H9 (cell line): ENCODE results near the gene ANKRD11. TPM values are rescaled to one million over a fixed set of nuclear protein-coding genes. Genes with fewer than 3 reads are reported as not detected.
A peak's percentile ranks its signal among the peaks of the same experiment; 100 is the strongest.
"Not testable (repeated sequence)": the region's sequence is repeated elsewhere in the genome, so short reads cannot be mapped to it uniquely, and the experiment has no call there.

Source experiments
- DNase-seq: peaks from one replicate; pipeline ENCODE4 v3.0.0-alpha.2; 2017
- H2AFZ ChIP-seq: one replicate; pipeline ENCODE4 v1.6.1; 2013; ENCODE audit warnings: mild to moderate bottlenecking, low read length, control low read depth, moderate library complexity
- H2AK5ac ChIP-seq: 2 replicates; pipeline ENCODE4 v1.6.1; 2013; ENCODE audit warnings: low read length, control low read depth, mixed read lengths; ENCODE audit not compliant: insufficient read length
- H2BK120ac ChIP-seq: one replicate; pipeline ENCODE4 v1.6.1; 2013; ENCODE audit warnings: low read depth, mild to moderate bottlenecking, low read length, control low read depth, inconsistent platforms; ENCODE audit not compliant: poor library complexity, severe bottlenecking
- H2BK12ac ChIP-seq: 2 replicates; pipeline ENCODE4 v1.6.1; 2013; ENCODE audit warnings: low read length, control low read depth, mixed read lengths, low read depth; ENCODE audit not compliant: insufficient read length
- H2BK15ac ChIP-seq: 2 replicates; pipeline ENCODE4 v1.6.1; 2013; ENCODE audit warnings: low read depth, low read length, control low read depth
- H2BK20ac ChIP-seq: one replicate; pipeline ENCODE4 v1.6.1; 2013; ENCODE audit warnings: low read depth, mild to moderate bottlenecking, low read length, control low read depth, inconsistent platforms; ENCODE audit not compliant: poor library complexity, severe bottlenecking
- H2BK5ac ChIP-seq: 2 replicates; pipeline ENCODE4 v1.6.1; 2013; ENCODE audit warnings: low read length, control low read depth, mixed read lengths; ENCODE audit not compliant: insufficient read length
- H3K14ac ChIP-seq: 2 replicates; pipeline ENCODE4 v1.6.1; 2013; ENCODE audit warnings: low read length, control low read depth; ENCODE audit not compliant: insufficient read depth
- H3K18ac ChIP-seq: 2 replicates; pipeline ENCODE4 v1.6.1; 2013; ENCODE audit warnings: low read depth, mild to moderate bottlenecking, mixed read lengths, low read length, control low read depth; ENCODE audit not compliant: insufficient read length
- H3K23ac ChIP-seq: 2 replicates; pipeline ENCODE4 v1.6.1; 2013; ENCODE audit warnings: low read length, control low read depth, mixed read lengths, low read depth; ENCODE audit not compliant: insufficient read length
- H3K23me2 ChIP-seq: 2 replicates; pipeline ENCODE4 v1.6.1; 2013; ENCODE audit warnings: low read depth, mild to moderate bottlenecking, mixed read lengths, low read length, control low read depth; ENCODE audit not compliant: insufficient read length, poor library complexity, severe bottlenecking
- H3K27ac ChIP-seq: 2 replicates; pipeline ENCODE4 v1.5.1; 2013; ENCODE audit warnings: low read length, control low read depth, mixed read lengths, low read depth; ENCODE audit not compliant: insufficient read length
- H3K27me3 ChIP-seq: 2 replicates; pipeline ENCODE4 v1.6.1; 2013; ENCODE audit warnings: low read length, control low read depth, inconsistent platforms; ENCODE audit not compliant: insufficient read depth
- H3K4ac ChIP-seq: 2 replicates; pipeline ENCODE4 v1.6.1; 2013; ENCODE audit warnings: low read depth, mild to moderate bottlenecking, control low read depth, inconsistent platforms, low read length, moderate library complexity
- H3K4me1 ChIP-seq: 2 replicates; pipeline ENCODE4 v1.6.1; 2013; ENCODE audit warnings: low read length, control low read depth, inconsistent platforms; ENCODE audit not compliant: insufficient read depth
- H3K4me2 ChIP-seq: 2 replicates; pipeline ENCODE4 v1.6.1; 2013; ENCODE audit warnings: low read length, control low read depth, mixed read lengths; ENCODE audit not compliant: insufficient read length, insufficient read depth
- H3K56ac ChIP-seq: 2 replicates; pipeline ENCODE4 v1.6.1; 2013; ENCODE audit warnings: low read depth, mild to moderate bottlenecking, mixed read lengths, low read length, control low read depth; ENCODE audit not compliant: insufficient read length
- H3K79me1 ChIP-seq: 2 replicates; pipeline ENCODE4 v1.6.1; 2013; ENCODE audit warnings: low read depth, mild to moderate bottlenecking, moderate library complexity, low read length, control low read depth, inconsistent platforms; ENCODE audit not compliant: insufficient read depth, poor library complexity, severe bottlenecking
- H3K79me2 ChIP-seq: 2 replicates; pipeline ENCODE4 v1.6.1; 2013; ENCODE audit warnings: low read length, control low read depth, inconsistent platforms; ENCODE audit not compliant: insufficient read depth
- H3K9ac ChIP-seq: 2 replicates; pipeline ENCODE4 v1.6.1; 2013; ENCODE audit warnings: low read length, control low read depth, mixed read lengths; ENCODE audit not compliant: insufficient read length; ENCODE audit errors: extremely low read depth
- H3K9me3 ChIP-seq: one replicate; pipeline ENCODE4 v1.6.1; 2013; ENCODE audit warnings: low read depth, low read length, inconsistent platforms; ENCODE audit not compliant: control insufficient read depth
- H3T11ph ChIP-seq: one replicate; pipeline ENCODE4 v1.6.1; 2013; ENCODE audit warnings: mild to moderate bottlenecking, low read length, control low read depth, inconsistent platforms
- H4K20me1 ChIP-seq: one replicate; pipeline ENCODE4 v1.6.1; 2013; ENCODE audit not compliant: control insufficient read depth, insufficient read length, insufficient read depth
- H4K5ac ChIP-seq: 2 replicates; pipeline ENCODE4 v1.6.1; 2013; ENCODE audit warnings: low read depth, mild to moderate bottlenecking, mixed read lengths, low read length, control low read depth; ENCODE audit not compliant: insufficient read length
- H4K8ac ChIP-seq: replicated peaks from 2 replicates; pipeline ENCODE4 v1.6.1; 2013; ENCODE audit warnings: low read length, control low read depth, mixed read lengths, low read depth; ENCODE audit not compliant: insufficient read length
- H4K91ac ChIP-seq: 2 replicates; pipeline ENCODE4 v1.6.1; 2013; ENCODE audit warnings: low read depth, mild to moderate bottlenecking, moderate library complexity, mixed read lengths, low read length, control low read depth; ENCODE audit not compliant: insufficient read length
- H3K27ac Mint-ChIP-seq, 3 experiments: 2 replicates in 2 of 3; 3 replicates in 1 of 3; pipeline ENCODE4 v1.8.0; 2020 to 2021; ENCODE audit warnings: mixed read lengths in 3 of 3, mild to moderate bottlenecking in 1 of 3, moderate library complexity in 1 of 3
- H3K27me3 Mint-ChIP-seq: 2 replicates; pipeline ENCODE4 v1.8.0; 2021; ENCODE audit warnings: low read depth, mild to moderate bottlenecking, moderate library complexity, mixed read lengths
- H3K36me3 Mint-ChIP-seq, 3 experiments: 2 replicates in 2 of 3; 3 replicates in 1 of 3; pipeline ENCODE4 v1.8.0; 2020 to 2021; ENCODE audit warnings: low read depth in 3 of 3, mixed read lengths in 3 of 3; ENCODE audit not compliant: insufficient read depth in 1 of 3
- H3K4me1 Mint-ChIP-seq, 2 experiments: 2 replicates each; pipeline ENCODE4 v1.8.0; 2020; ENCODE audit warnings: mixed read lengths in 2 of 2
- H3K4me3 Mint-ChIP-seq, 2 experiments: 2 replicates in 1 of 2; 3 replicates in 1 of 2; pipeline ENCODE4 v1.8.0; 2020 to 2021; ENCODE audit warnings: mild to moderate bottlenecking in 2 of 2, mixed read lengths in 2 of 2, moderate library complexity in 1 of 2
- H3K9me3 Mint-ChIP-seq, 2 experiments: 2 replicates in 1 of 2; 3 replicates in 1 of 2; pipeline ENCODE4 v1.8.0; 2020; ENCODE audit warnings: mild to moderate bottlenecking in 2 of 2, mixed read lengths in 2 of 2, moderate library complexity in 1 of 2
- CTCF ChIP-seq: fragments of 200-600 bp; sonication (generic); conservative IDR thresholded peaks from 3 replicates; pipeline ENCODE4 v1.8.0; 2021; ENCODE audit warnings: antibody characterized with exemption, mild to moderate bottlenecking
- WGBS: extraction: QIAGEN DNeasy Blood & Tissue Kit; methylation state at CpG from one replicate; pipeline ENCODE4 v1.1.7; 2013; ENCODE audit warnings: missing lambda C conversion rate, low lambda C conversion rate, mixed read lengths; ENCODE audit not compliant: insufficient read length; ENCODE audit errors: extremely low coverage; 5-methylcytosine and 5-hydroxymethylcytosine counted together
- total RNA-seq: library from RNA; stranded (reverse); gene quantifications from 2 replicates; pipeline ENCODE4 v1.2.1, GENCODE V29; 2021

ANKRD11 gene
- total RNA-seq, 1 experiment from 2014 or later, result 181 TPM

GRCh38 chr16:89392881-89393737 lies 97.3 kb downstream of the ANKRD11 start:
- H3K56ac ChIP-seq, result no peak overlapping the region
- H3K9ac ChIP-seq, result no peak overlapping the region
- no peaks in the 10 kb centered on the region for H3K23me2 ChIP-seq
- H2AK5ac ChIP-seq, result no peak overlapping the region
- no peak overlapping the region for H2BK12ac ChIP-seq
- H3K4me3 Mint-ChIP-seq, result peak overlapping the region; percentile 0 to 6; a peak in 2 of 5 replicates
- peaks cover 10% of the 10 kb centered on the region; the same call in 1 of the 2 replicates for H3K4me1 ChIP-seq
- H3K4me2 ChIP-seq, result peak overlapping the region; percentile 13
- no peaks in the 10 kb centered on the region for H3K27me3 ChIP-seq
- no peak overlapping the region for H4K5ac ChIP-seq
- H3K27ac ChIP-seq, result peak overlapping the region; percentile 93
- no peak overlapping the region for H2BK5ac ChIP-seq
- no CpG with 5 or more reads among the region's 17 CpGs for WGBS
- no peaks in the 10 kb centered on the region for H4K20me1 ChIP-seq
- H2BK20ac ChIP-seq, result no peak overlapping the region
- no peak overlapping the region for H2AFZ ChIP-seq
- H3K79me2 ChIP-seq, result peaks cover 55% of the 10 kb centered on the region
- H2BK120ac ChIP-seq, result no peak overlapping the region
- H4K8ac ChIP-seq, result no peak overlapping the region
- H3K9me3 ChIP-seq, result no peaks in the 10 kb centered on the region
- no peaks in the 10 kb centered on the region; a peak in 1 of 5 replicates for H3K9me3 Mint-ChIP-seq
- peak overlapping the region; percentile 4 to 93 (median 14); a peak in 5 of 7 replicates for H3K27ac Mint-ChIP-seq
- no peak overlapping the region for H3K4ac ChIP-seq
- peak; percentile 74 for DNase-seq
- H2BK15ac ChIP-seq, result no peak overlapping the region
- peaks cover 4% of the 10 kb centered on the region for H3K79me1 ChIP-seq
- peaks cover 6 to 18% (median 14%) of the 10 kb centered on the region in 3 experiments; a peak in 5 of 7 replicates for H3K36me3 Mint-ChIP-seq
- peaks cover 50 to 58% of the 10 kb centered on the region in 2 experiments for H3K4me1 Mint-ChIP-seq
- no peak overlapping the region for H4K91ac ChIP-seq
- no peaks in the 10 kb centered on the region for H3K27me3 Mint-ChIP-seq
- no peak overlapping the region for H3K18ac ChIP-seq
- TF ChIP-seq CTCF, result no peak
- H3K14ac ChIP-seq, result no peak overlapping the region
- no peak overlapping the region for H3T11ph ChIP-seq
- H3K23ac ChIP-seq, result no peak overlapping the region

GRCh38 chr16:89390224-89390583 lies 100.2 kb downstream of the ANKRD11 start:
- H3K27ac ChIP-seq, H3K27me3 ChIP-seq, H3K14ac ChIP-seq, H3K9ac ChIP-seq, H3K9me3 ChIP-seq, H3K23ac ChIP-seq, H3K27me3 Mint-ChIP-seq, H2BK20ac ChIP-seq, H4K20me1 ChIP-seq, H2AK5ac ChIP-seq, H3K4me3 Mint-ChIP-seq, H3K56ac ChIP-seq, DNase-seq, H3K18ac ChIP-seq, H2BK15ac ChIP-seq, H4K91ac ChIP-seq, H3T11ph ChIP-seq, H2BK5ac ChIP-seq, H4K5ac ChIP-seq, H2BK12ac ChIP-seq, H3K4ac ChIP-seq, H3K36me3 Mint-ChIP-seq, H4K8ac ChIP-seq, H2BK120ac ChIP-seq, H3K79me1 ChIP-seq, H3K9me3 Mint-ChIP-seq, H3K4me2 ChIP-seq, H3K4me1 ChIP-seq, H2AFZ ChIP-seq, H3K23me2 ChIP-seq: not testable (repeated sequence)
- Mint-ChIP-seq H3K4me1 (peaks cover 41 to 55% of the 10 kb centered on the region in 2 experiments), H3K27ac (peak overlapping the region; percentile 33 to 57 (median 40); a peak in 4 of 7 replicates)
- no CpG with 5 or more reads among the region's 15 CpGs for WGBS
- H3K79me2 ChIP-seq, result peaks cover 58% of the 10 kb centered on the region
